SK-N-SH treated with all-trans-retinoic acid at 6 μM for 48 hours (cell line): ENCODE measurements around the gene C22orf23.

Experiments used
- ATAC-seq: fragments of 200-7000 bp; cut with Tn5 transposase; 3 replicates; pipeline ENCODE4 v1.9.1; 2020; ENCODE audit warnings: mild to moderate bottlenecking, moderate library complexity
- ARNTL ChIP-seq: fragments of 450-650 bp; formaldehyde crosslinking; IDR thresholded peaks from 2 replicates; pipeline ENCODE4 v1.5.0; 2020; ENCODE audit warnings: low read depth, mild to moderate bottlenecking, moderate library complexity, borderline replicate concordance
- BACH2 ChIP-seq: fragments of 250-450 bp; sonication (Bioruptor Pico); IDR thresholded peaks from 2 replicates; pipeline ENCODE4 v1.9.0; 2021; ENCODE audit warnings: mild to moderate bottlenecking, borderline replicate concordance
- CREB5 ChIP-seq: fragments of 250-450 bp; sonication (Bioruptor Pico); IDR thresholded peaks from 2 replicates; pipeline ENCODE4 v1.5.1; 2020; ENCODE audit warnings: low read depth, mild to moderate bottlenecking, moderate library complexity
- CSDC2 ChIP-seq: fragments of 250-450 bp; sonication (Bioruptor Pico); IDR thresholded peaks from 2 replicates; pipeline ENCODE4 v1.5.0; 2020; ENCODE audit warnings: mild to moderate bottlenecking, moderate library complexity
- CSRNP3 ChIP-seq: fragments of 250-450 bp; sonication (Bioruptor Pico); IDR thresholded peaks from 2 replicates; pipeline ENCODE4 v1.5.1; 2021; ENCODE audit warnings: mild to moderate bottlenecking, moderate library complexity
- ESRRG ChIP-seq: fragments of 250-450 bp; sonication (Bioruptor Pico); IDR thresholded peaks from 2 replicates; pipeline ENCODE4 v1.6.1; 2021; ENCODE audit warnings: mild to moderate bottlenecking
- GLIS3 ChIP-seq: fragments of 250-450 bp; sonication (Bioruptor Pico); IDR thresholded peaks from 2 replicates; pipeline ENCODE4 v1.5.0; 2020; ENCODE audit warnings: mild to moderate bottlenecking, moderate library complexity
- ISL1 ChIP-seq: fragments of 250-450 bp; sonication (Bioruptor Pico); IDR thresholded peaks from 2 replicates; pipeline ENCODE4 v2.1.2; 2022; ENCODE audit warnings: mild to moderate bottlenecking, moderate library complexity
- OSR1 ChIP-seq: fragments of 250-450 bp; sonication (Bioruptor Pico); IDR thresholded peaks from 2 replicates; pipeline ENCODE4 v1.8.0; 2022; ENCODE audit warnings: moderate library complexity, mild to moderate bottlenecking, inconsistent platforms
- PATZ1 ChIP-seq: fragments of 250-450 bp; sonication (Bioruptor Pico); IDR thresholded peaks from 2 replicates; pipeline ENCODE4 v1.8.0; 2020; ENCODE audit warnings: mild to moderate bottlenecking, moderate library complexity, borderline replicate concordance
- POU6F1 ChIP-seq: fragments of 250-450 bp; sonication (Bioruptor Pico); IDR thresholded peaks from 2 replicates; pipeline ENCODE4 v1.8.0; 2021; ENCODE audit warnings: low read depth, mild to moderate bottlenecking, moderate library complexity, borderline replicate concordance
- PPARA ChIP-seq: fragments of 250-450 bp; sonication (Bioruptor Pico); IDR thresholded peaks from 2 replicates; pipeline ENCODE4 v1.5.0; 2020; ENCODE audit warnings: mild to moderate bottlenecking, borderline replicate concordance
- RARB ChIP-seq: fragments of 250-450 bp; sonication (Bioruptor Pico); IDR thresholded peaks from 2 replicates; pipeline ENCODE4 v1.8.0; 2021; ENCODE audit warnings: mild to moderate bottlenecking, moderate library complexity
- SNAI2 ChIP-seq: fragments of 250-450 bp; sonication (Bioruptor Pico); IDR thresholded peaks from 2 replicates; pipeline ENCODE4 v1.5.0; 2020; ENCODE audit warnings: mild to moderate bottlenecking, moderate library complexity
- TCF4 ChIP-seq: fragments of 250-450 bp; sonication (Bioruptor Pico); IDR thresholded peaks from 2 replicates; pipeline ENCODE4 v1.8.0; 2021; ENCODE audit warnings: mild to moderate bottlenecking, moderate library complexity, borderline replicate concordance
- TOX ChIP-seq: fragments of 250-450 bp; sonication (Bioruptor Pico); IDR thresholded peaks from 2 replicates; pipeline ENCODE4 v1.8.0; 2021; ENCODE audit warnings: mild to moderate bottlenecking, moderate library complexity, borderline replicate concordance
- ZC3H10 ChIP-seq: fragments of 250-450 bp; sonication (Bioruptor Pico); IDR thresholded peaks from 2 replicates; pipeline ENCODE4 v1.5.1; 2021; ENCODE audit warnings: mild to moderate bottlenecking, moderate library complexity
- ZFP3 ChIP-seq: fragments of 250-450 bp; sonication (Bioruptor Pico); IDR thresholded peaks from 2 replicates; pipeline ENCODE4 v1.5.0; 2020; ENCODE audit warnings: mild to moderate bottlenecking, moderate library complexity
- ZFP30 ChIP-seq: fragments of 450-650 bp; formaldehyde crosslinking; IDR thresholded peaks from 2 replicates; pipeline ENCODE4 v1.5.0; 2022; ENCODE audit warnings: mild to moderate bottlenecking, moderate library complexity
- ZNF565 ChIP-seq: fragments of 450-650 bp; formaldehyde crosslinking; conservative IDR thresholded peaks from 2 replicates; pipeline ENCODE4 v1.5.0; 2020; ENCODE audit warnings: low read depth, mild to moderate bottlenecking, moderate library complexity
- ZNF70 ChIP-seq: fragments of 450-650 bp; formaldehyde crosslinking; IDR thresholded peaks from 2 replicates; pipeline ENCODE4 v1.5.0; 2020; ENCODE audit warnings: mild to moderate bottlenecking, moderate library complexity
- ZNF8 ChIP-seq: fragments of 450-650 bp; formaldehyde crosslinking; IDR thresholded peaks from 2 replicates; pipeline ENCODE4 v1.5.0; 2020; ENCODE audit warnings: mild to moderate bottlenecking, moderate library complexity

The C22orf23 gene

GRCh38 chr22:37967147-37967546, 13.7 kb upstream of the C22orf23 start (continued):
- TF ChIP-seq RARB (no peak), SNAI2 (CRISPR knock-in tag) (no peak), PPARA (no peak), CREB5 (CRISPR knock-in tag) (no peak), ZFP30 (no peak)
- TF ChIP-seq, all 23 proteins: peak for 0

GRCh38 chr22:37965940-37966664, 12.7 kb upstream of the C22orf23 start:
- TF ChIP-seq CSDC2 (CRISPR knock-in tag) = no peak
- no peak for TF ChIP-seq RARB
- no peak for TF ChIP-seq ZC3H10 (CRISPR knock-in tag)
- no peak for TF ChIP-seq ZNF70 (CRISPR knock-in tag)
- TF ChIP-seq ZFP3 = no peak
- TF ChIP-seq POU6F1 (CRISPR knock-in tag) = no peak
- TF ChIP-seq ISL1 (CRISPR knock-in tag) = no peak
- TF ChIP-seq GLIS3 = no peak
- no peak for ATAC-seq

- TF ChIP-seq ZNF565 (CRISPR knock-in tag) (no peak), CREB5 (CRISPR knock-in tag) (no peak), TCF4 (no peak), ARNTL (CRISPR knock-in tag) (no peak), OSR1 (no peak), ZNF70 (CRISPR knock-in tag) (no peak), PATZ1 (CRISPR knock-in tag) (no peak), BACH2 (no peak), ISL1 (CRISPR knock-in tag) (no peak), CSDC2 (CRISPR knock-in tag) (no peak), TOX (CRISPR knock-in tag) (no peak), PPARA (no peak), ZNF8 (CRISPR knock-in tag) (no peak), SNAI2 (CRISPR knock-in tag) (no peak), GLIS3 (no peak), ZC3H10 (CRISPR knock-in tag) (no peak), ZFP3 (no peak), POU6F1 (CRISPR knock-in tag) (no peak), CSRNP3 (CRISPR knock-in tag) (no peak), ESRRG (CRISPR knock-in tag) (no peak)
- ATAC-seq = no peak
Measured at GRCh38 chr22:37961062-37961461, 7.7 kb upstream of the C22orf23 start.
